ENCODE measurements around the gene RFX7. TPM values are rescaled to one million over a fixed set of nuclear protein-coding genes. Genes with fewer than 3 reads are reported as not detected.
A peak's percentile ranks its signal among the peaks of the same experiment; 100 is the strongest.

RFX7 gene
- total RNA-seq, 6 experiments from 2014 or later: 4.5 to 7.1 (median 5.8) TPM

DNA sequence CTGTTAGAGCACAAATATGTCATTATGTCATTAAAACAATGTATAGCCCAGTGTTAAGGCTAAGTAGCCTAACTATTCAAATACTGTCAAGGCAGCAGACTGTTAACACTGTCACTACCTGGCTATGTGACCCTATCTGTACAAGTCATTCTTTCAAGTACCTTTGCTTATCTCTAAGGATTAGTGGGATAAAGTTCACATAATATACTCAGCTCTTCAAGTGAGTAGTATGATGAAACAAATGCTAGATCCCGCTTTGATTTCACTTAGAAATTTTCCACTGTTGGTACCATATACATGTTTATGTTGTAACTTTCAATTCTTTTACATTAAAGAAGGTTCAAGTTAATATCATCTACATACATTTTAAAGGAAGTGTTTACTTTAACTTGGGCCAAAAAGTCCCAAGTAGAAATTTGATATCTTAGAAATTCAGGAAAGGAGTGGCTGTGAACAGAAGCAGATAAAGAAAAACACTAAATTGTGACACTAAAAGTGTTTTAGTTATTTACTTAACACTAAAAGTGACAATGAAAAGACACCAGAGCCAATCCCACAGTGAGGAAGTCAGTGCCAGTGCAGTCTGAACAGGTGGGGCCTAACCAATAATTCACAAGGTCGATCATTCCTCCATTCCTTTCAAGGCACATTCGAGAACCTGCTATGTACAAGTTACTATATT is 4.8 kb upstream of the RFX7 start:
- H3K27ac ChIP-seq: no peak overlapping the region
- intact Hi-C loops (cut with DNase I): no loop called here
- H3K27me3 ChIP-seq: no peaks in the 10 kb centered on the region
- TF ChIP-seq CTCF (IDR thresholded peaks at IDR 0.05) (no peak), POLR2A (IDR thresholded peaks at IDR 0.05) (no peak)
- DNase-seq (no peak), ATAC-seq (no peak)
- H3K4me1 ChIP-seq: peaks cover 0 to 11% (median 0%) of the 10 kb centered on the region in 4 donors
- H3K9me3 ChIP-seq: no peaks in the 10 kb centered on the region
- no peak overlapping the region for H3K4me3 ChIP-seq
- 73% methylated on average over 3 of the region's 3 CpGs for WGBS (ENCODE audit: insufficient coverage, low coverage, low lambda C conversion rate, missing lambda C conversion rate)
- H3K36me3 ChIP-seq: no peaks in the 10 kb centered on the region

DNA sequence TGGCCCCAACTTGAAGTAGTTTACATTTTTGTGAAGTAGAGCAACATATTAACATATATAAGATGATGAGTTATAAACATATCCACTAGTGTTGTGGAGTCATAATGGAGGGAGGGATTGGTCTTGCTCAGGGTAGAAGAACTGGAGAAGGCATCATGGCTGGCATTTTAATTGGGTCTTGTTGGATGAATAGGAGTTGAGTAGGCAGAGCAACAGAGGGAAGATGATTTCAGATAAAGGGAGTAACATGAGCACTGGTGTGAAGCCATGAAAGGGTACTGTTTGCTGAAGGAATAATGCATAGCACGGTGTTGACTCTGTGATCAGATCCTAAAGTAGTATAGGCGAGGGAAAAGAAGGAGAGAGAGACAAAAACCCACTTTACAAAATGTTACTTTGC is 3.6 kb upstream of the RFX7 start:
- no peak overlapping the region for H3K27ac ChIP-seq
- H3K4me3 ChIP-seq: no peak overlapping the region
- 68% methylated on average over 2 of the region's 2 CpGs for WGBS (ENCODE audit: insufficient coverage, low coverage, low lambda C conversion rate, missing lambda C conversion rate)
- intact Hi-C loops (cut with DNase I): no loop called here
- no peaks in the 10 kb centered on the region for H3K9me3 ChIP-seq
- DNase-seq (no peak), ATAC-seq (no peak)
- no peak for TF ChIP-seq POLR2A (IDR thresholded peaks at IDR 0.05)
- no peak for TF ChIP-seq CTCF (IDR thresholded peaks at IDR 0.05)
- no peaks in the 10 kb centered on the region for H3K36me3 ChIP-seq
- peaks cover 0 to 17% (median 0%) of the 10 kb centered on the region in 4 donors for H3K4me1 ChIP-seq
- H3K27me3 ChIP-seq: no peaks in the 10 kb centered on the region

- 0% methylated on average over 12 of the region's 15 CpGs for WGBS (ENCODE audit: insufficient coverage, low coverage, low lambda C conversion rate, missing lambda C conversion rate)
- peak overlapping the region; percentile 6 to 44 (median 19) for H3K4me3 ChIP-seq
Measured at GRCh38 chr15:56245871-56246814, 2.5 kb upstream of the RFX7 start.

More at GRCh38 chr15:56245871-56246814, 2.5 kb upstream of the RFX7 start:
- DNase-seq (peak; percentile 90 to 92 (median 91)), ATAC-seq (peak; percentile 82 to 88 (median 83))
- Histone ChIP-seq H3K9me3 (no peaks in the 10 kb centered on the region), H3K4me1 (peaks cover 0 to 25% (median 0%) of the 10 kb centered on the region in 4 donors), H3K27ac (peak overlapping the region in 1 of 3 donors; percentile 76), H3K36me3 (no peaks in the 10 kb centered on the region), H3K27me3 (no peaks in the 10 kb centered on the region)
- intact Hi-C loops (cut with DNase I): no loop called here
- TF ChIP-seq CTCF (IDR thresholded peaks at IDR 0.05): peak in 3 of 4 donors; percentile 99 to 100 (median 100)
- TF ChIP-seq POLR2A (IDR thresholded peaks at IDR 0.05): no peak
